Endothelial cell (in vitro differentiated cells): ENCODE measurements around the gene DCD. TPM values are rescaled to one million over a fixed set of nuclear protein-coding genes. Genes with fewer than 3 reads are reported as not detected.

Source experiments
- DNase-seq: peaks from one replicate; pipeline ENCODE4 v3.0.0; 2021; ENCODE audit warnings: low spot score
- H3K27ac Mint-ChIP-seq: one replicate; pipeline ENCODE4 v1.8.0; 2021; ENCODE audit warnings: mixed read lengths, inconsistent platforms; ENCODE audit not compliant: unreplicated experiment
- H3K27me3 Mint-ChIP-seq: one replicate; pipeline ENCODE4 v1.8.0; 2021; ENCODE audit warnings: mild to moderate bottlenecking, moderate library complexity, mixed read lengths, inconsistent platforms; ENCODE audit not compliant: unreplicated experiment
- H3K36me3 Mint-ChIP-seq: one replicate; pipeline ENCODE4 v1.8.0; 2021; ENCODE audit warnings: mild to moderate bottlenecking, low read depth, mixed read lengths, inconsistent platforms; ENCODE audit not compliant: unreplicated experiment
- H3K4me1 Mint-ChIP-seq: one replicate; pipeline ENCODE4 v1.8.0; 2021; ENCODE audit warnings: mild to moderate bottlenecking, mixed read lengths, inconsistent platforms; ENCODE audit not compliant: unreplicated experiment
- H3K4me3 Mint-ChIP-seq: one replicate; pipeline ENCODE4 v1.8.0; 2021; ENCODE audit warnings: mild to moderate bottlenecking, mixed read lengths, inconsistent platforms; ENCODE audit not compliant: unreplicated experiment
- H3K9me3 Mint-ChIP-seq: one replicate; pipeline ENCODE4 v1.8.0; 2021; ENCODE audit warnings: mixed read lengths, inconsistent platforms; ENCODE audit not compliant: unreplicated experiment
- total RNA-seq: library from RNA; stranded (reverse); fragmentation: NEBNext Ultra II Directional; extraction: Animal tissue kit (Norgen Biotek cat#: 25700); gene quantifications from one replicate; pipeline ENCODE4 v1.2.1, GENCODE V29; 2021; ENCODE audit not compliant: unreplicated experiment
- TF ChIP-seq, protein P1 (sequence below): fragments of 200-600 bp; sonication (generic); IDR thresholded peaks from one replicate; pipeline ENCODE4 v1.5.0; 2021; ENCODE audit warnings: antibody characterized with exemption; ENCODE audit not compliant: unreplicated experiment

Gene DCD
- total RNA-seq, 1 donor from 2014 or later: not detected

DNA sequence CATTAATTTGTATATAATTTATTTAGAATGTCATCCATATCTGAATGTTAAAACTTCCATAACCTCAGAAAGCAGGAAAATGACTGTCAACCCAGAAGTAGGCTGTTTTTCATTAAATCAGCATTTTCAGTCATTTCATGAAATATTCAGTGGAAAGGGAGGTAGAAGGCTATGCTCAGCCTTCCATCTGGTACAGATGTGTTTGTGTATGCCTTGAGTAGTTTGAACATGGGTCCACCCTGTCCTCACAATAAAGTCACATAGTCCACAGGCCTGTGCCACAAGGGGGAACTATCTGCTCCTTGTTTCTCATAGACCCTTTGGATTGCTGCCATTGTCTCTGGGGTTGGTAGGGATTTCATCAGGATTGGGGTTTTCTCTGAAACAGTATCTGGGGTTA lies 22.6 kb downstream of the DCD start:
- TF ChIP-seq, protein P1, sequence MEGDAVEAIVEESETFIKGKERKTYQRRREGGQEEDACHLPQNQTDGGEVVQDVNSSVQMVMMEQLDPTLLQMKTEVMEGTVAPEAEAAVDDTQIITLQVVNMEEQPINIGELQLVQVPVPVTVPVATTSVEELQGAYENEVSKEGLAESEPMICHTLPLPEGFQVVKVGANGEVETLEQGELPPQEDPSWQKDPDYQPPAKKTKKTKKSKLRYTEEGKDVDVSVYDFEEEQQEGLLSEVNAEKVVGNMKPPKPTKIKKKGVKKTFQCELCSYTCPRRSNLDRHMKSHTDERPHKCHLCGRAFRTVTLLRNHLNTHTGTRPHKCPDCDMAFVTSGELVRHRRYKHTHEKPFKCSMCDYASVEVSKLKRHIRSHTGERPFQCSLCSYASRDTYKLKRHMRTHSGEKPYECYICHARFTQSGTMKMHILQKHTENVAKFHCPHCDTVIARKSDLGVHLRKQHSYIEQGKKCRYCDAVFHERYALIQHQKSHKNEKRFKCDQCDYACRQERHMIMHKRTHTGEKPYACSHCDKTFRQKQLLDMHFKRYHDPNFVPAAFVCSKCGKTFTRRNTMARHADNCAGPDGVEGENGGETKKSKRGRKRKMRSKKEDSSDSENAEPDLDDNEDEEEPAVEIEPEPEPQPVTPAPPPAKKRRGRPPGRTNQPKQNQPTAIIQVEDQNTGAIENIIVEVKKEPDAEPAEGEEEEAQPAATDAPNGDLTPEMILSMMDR: no peak
- Mint-ChIP-seq H3K4me1 (no peaks in the 10 kb centered on the region), H3K9me3 (peaks cover 17% of the 10 kb centered on the region), H3K27me3 (peaks cover 6% of the 10 kb centered on the region), H3K4me3 (no peak overlapping the region), H3K36me3 (peaks cover 13% of the 10 kb centered on the region), H3K27ac (no peak overlapping the region)
- no peak for DNase-seq

DNA sequence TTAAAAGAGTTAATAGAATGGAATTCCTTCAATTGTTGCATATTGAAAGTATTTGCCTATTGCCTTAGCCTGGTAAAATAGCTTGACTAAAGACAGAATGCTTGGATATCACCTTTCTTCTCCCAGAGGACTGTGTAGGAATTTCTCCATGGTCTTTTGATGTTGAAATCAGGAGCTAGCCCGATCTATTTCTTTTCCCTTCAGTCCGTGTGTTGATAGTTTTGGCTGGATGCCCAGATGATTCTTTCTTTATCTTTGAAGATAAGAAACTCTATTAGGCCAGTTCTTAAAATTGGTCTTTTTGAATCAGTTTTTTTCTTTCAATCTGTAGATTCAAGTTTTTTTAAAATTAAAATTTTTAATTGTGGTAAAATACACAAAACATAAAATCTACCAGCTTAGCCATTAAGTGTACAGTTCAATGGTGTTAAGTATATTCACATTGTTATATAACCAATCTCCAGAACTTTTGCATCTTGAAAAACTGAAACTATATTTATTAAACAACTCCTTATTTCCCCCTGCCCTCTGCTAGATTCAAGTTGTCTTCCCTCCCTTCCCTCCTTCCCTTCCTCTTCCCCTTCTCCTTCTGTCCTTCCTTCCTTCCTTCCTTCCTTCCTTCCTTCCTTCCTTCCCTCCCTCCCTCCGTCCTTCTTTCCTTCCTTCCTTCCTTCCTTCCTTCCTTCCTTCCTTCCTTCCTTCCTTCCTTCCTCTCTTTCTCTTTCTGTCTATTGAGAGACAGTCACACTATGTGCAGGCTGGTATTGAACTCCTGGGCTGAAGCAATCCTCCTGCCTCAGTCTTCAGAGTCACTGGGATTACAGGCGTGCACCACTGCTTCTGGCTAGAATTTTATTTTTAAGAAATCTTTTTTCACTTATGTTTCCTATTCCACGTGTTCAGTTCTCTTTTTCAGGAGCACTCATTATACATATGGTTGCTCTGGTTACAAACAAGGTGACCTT lies 23.6 kb downstream of the DCD start:
- H3K4me1 Mint-ChIP-seq: no peaks in the 10 kb centered on the region
- TF ChIP-seq, protein P1: no peak
- peaks cover 13% of the 10 kb centered on the region for H3K36me3 Mint-ChIP-seq
- H3K27ac Mint-ChIP-seq: no peak overlapping the region
- peaks cover 4% of the 10 kb centered on the region for H3K27me3 Mint-ChIP-seq
- no peak overlapping the region for H3K4me3 Mint-ChIP-seq
- no peak for DNase-seq
- peaks cover 17% of the 10 kb centered on the region for H3K9me3 Mint-ChIP-seq

GRCh38 chr12:54622463-54623183 lies 25.5 kb downstream of the DCD start:
- Mint-ChIP-seq H3K27ac (no peak overlapping the region), H3K36me3 (peaks cover 9% of the 10 kb centered on the region), H3K4me1 (no peaks in the 10 kb centered on the region), H3K4me3 (no peak overlapping the region), H3K27me3 (peaks cover 2% of the 10 kb centered on the region), H3K9me3 (peaks cover 9% of the 10 kb centered on the region)
- no peak for DNase-seq
- TF ChIP-seq, protein P1: peak; percentile 49

GRCh38 chr12:54616933-54617680 lies 31.1 kb downstream of the DCD start:
- no peak for DNase-seq
- H3K27me3 Mint-ChIP-seq: peaks cover 2% of the 10 kb centered on the region
- H3K27ac Mint-ChIP-seq: no peak overlapping the region
- no peaks in the 10 kb centered on the region for H3K36me3 Mint-ChIP-seq
- no peak overlapping the region for H3K4me3 Mint-ChIP-seq
- TF ChIP-seq, protein P1: no peak
- H3K9me3 Mint-ChIP-seq: no peaks in the 10 kb centered on the region
- no peaks in the 10 kb centered on the region for H3K4me1 Mint-ChIP-seq
